DMS153 (cell line): ENCODE data around the gene LMLN.
"Not testable (repeated sequence)": the region's sequence is repeated elsewhere in the genome, so short reads cannot be mapped to it uniquely, and the experiment has no call there.

Experiments used
- DNase-seq: peaks from one replicate; lab custom pipeline; 2025; lab: John Stamatoyannopoulos, UW

LMLN gene

DNA sequence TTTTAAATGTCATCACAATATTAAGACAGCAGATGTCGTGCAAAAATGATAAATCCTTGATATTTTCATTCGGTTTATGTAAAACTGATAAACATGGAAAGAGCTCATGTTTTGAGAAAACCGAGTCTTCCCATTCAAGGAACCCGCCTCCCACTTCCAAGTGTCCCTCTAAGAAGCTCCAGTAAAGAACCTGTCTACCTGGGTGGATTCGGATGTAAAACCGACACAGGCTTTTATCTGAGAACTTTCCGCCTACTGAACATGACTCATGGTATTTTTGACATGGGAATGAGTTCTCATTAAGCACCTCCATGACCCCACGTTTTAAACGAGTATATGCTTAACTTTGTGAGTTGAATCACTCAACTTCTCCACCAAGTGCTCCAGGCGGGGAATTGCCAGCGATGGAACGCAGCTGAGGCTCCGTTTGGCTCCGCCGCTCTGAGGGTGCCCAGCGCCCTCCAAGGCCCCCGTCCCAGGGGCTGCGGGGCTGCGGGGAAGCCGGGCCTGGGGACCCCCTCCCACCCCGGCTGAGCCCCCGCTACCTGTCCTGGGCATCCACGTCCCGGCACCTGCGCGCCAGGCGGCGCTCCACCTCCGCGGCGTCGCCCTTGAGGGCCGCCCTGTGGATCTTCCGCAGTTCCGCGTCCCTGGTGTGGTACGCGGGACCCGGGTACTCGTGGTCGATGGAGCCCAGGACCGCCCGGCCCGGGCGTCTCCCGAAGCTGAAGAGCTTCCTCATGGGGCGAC lies 119.9 kb downstream of the LMLN start:
- no peak for DNase-seq

DNA sequence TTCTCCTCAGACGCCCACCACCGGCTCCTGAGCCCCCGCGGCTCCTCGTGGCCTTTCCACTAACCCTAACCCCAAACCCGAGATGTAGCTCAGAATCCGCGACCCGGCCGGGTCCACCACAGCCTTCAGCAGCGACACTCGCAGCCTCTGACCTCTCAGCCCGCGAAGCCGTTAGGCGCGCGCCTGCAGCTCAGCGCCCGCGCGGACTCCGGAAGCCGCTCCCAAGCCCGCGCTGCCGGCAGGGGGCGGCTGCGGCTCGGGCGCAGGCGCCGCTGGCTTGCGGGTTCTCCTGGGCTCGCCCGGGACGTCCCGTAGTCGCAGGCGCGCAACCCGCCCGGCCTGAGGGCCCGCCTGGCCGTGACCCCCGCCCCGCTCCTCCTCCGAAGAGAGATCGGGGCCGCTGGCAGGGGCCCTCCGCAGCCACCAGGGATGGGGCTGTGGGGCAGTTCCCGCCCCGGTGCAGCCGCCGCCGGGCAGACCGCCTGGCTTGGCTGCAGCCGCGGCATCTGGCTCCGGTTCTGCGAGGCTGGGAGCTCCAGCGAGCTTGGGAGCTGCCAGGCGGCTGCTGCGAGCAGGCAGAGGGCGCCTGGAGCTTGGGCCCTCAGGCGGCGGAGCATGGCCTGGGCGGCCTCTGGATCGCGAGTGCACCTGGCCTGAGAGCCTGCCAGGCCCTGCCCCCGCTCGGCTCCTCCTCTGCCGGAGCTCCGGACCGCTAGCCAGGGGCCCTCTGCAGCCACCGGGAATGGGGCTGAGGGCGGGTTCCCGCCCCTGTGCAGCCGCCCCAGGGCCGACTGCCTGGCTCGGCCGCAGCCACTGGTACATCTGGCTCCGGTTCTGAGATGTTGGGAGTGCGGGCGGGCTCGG lies 120.7 kb downstream of the LMLN start:
- DNase-seq = peak; percentile 66

DNA sequence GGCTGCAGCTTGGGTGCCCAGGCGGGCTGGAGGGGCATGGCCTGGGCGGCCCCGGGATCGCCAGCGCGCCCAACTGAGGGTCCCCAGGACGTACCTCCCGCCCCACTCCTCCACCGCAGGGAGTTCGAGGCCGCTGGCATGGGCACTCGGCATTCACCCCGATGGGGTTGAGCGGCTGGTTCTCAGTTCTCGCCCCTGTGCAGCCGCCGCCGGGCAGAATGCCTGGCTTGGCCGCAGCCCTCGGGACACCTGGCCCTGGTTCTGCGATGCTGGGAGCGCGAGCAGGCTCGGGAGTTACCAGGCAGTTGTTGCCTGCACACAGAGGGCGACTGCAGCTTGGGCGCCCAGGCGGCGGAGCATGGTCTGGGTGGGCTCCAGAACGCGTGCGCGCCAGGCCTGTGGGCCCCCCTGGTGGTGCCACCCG lies 121.4 kb downstream of the LMLN start:
- no peak for DNase-seq

DNA sequence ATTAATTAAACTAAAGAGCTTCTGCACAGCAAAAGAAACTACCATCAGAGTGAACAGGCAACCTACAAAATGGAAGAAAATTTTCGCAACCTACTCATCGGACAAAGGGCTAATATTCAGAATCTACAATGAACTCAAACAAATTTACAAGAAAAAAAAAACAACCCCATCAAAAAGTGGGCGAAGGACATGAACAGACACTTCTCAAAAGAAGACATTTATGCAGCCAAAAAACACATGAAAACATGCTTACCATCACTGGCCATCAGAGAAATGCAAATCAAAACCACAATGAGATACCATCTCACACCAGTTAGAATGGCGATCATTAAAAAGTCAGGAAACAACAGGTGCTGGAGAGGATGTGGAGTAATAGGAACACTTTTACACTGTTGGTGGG lies 122.2 kb downstream of the LMLN start:
- not testable (repeated sequence) for DNase-seq

DNA sequence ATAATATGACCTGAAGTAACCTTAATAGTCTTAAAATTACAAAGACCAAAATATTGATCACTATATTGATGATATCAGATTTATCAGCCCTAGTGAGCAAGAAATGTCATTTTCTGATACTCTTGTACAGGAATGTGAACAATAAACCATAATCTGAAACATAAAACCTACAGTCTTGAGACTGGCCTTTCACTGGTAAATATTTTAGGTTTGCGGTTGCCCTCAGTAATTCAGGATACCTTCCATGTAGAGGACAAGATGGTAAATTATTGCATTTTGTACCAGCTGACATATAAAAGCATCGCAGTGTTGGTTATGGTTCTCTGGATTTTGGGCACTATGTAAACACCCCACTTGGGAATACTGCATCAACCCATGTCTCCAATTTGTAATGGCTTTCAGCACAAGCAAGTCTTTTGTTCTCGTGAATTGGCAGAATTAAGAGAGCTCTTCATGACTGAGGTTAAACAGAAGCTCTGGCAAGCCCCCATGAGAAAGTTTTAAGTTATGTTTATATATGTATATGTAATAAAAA lies 128.5 kb downstream of the LMLN start:
- no peak for DNase-seq

DNA sequence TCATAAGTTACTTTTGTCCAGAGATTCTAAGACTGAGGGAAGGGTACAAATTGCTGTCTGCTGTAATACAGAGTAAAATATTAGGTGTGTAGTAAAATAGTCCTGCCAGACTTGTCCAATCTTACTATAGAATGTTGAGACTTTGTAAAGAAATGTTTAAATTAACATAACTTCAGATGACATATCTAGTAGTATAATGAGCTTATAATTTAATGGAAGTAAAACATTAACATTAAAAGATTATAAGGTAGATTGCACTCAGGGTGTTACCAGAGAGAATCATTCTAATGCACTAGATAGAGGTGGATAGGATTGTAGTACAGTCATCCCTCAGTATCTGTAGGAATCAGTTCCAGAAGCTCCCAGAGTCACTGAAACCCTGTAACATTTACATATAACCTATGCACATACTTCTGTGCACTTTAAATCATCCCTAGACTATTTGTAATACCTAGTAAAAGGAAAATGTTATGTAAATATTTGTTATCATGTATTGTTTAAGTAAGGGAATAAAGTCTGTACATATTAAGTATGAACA lies 130.8 kb downstream of the LMLN start:
- no peak for DNase-seq

DNA sequence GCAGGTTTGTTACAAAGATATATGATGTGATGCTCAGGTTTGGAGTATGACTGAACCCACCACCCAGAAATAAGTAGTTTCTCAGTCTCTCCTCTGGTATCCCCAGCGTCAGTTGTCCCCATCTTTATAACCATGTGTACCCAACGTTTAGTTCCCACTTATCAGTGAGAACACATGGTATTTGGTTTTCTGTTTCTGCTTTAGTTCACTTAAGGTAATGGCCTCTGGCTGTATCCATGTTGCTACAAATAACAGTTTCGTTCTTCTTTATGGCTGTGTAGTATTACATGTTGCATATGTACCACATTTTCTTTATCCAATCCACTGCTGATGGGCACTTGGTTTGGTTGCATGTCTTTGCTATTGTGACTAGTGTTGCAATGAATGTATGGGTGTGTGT lies 132.3 kb downstream of the LMLN start:
- no peak for DNase-seq

DNA sequence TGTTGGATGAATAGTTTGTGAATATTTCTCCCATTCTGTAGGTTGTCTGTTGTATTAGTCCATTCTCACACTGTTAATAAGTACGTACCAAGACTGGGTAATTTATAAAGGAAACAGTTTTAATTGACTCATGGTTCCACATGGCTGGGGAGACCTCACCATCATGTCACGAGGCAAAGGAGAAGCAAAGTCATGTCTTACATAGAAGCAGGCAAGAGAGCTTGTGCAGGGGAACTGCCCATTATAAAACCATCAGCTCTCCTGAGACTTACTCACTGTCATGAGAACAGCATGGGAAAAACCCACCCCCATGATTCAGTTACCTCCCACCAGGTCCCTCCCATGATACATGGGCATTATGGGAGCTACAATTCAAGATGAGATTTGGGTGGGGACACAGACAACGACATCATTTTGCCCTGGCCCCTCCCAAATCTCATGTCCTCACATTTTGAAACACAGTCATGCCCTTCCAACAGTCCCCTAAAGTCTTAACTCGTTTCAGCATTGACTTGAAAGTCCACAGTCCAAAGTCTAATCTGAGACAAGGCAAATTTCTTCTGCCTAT lies 133.2 kb downstream of the LMLN start:
- DNase-seq = no peak
